GM18520 (cell line): ENCODE measurements around the gene SIAE.

Experiments used
- ATAC-seq: cut with Tn5 transposase; IDR thresholded peaks from one replicate; pipeline ENCODE4 v1.9.1; 2021; ENCODE audit not compliant: unreplicated experiment

SIAE gene, protein sequence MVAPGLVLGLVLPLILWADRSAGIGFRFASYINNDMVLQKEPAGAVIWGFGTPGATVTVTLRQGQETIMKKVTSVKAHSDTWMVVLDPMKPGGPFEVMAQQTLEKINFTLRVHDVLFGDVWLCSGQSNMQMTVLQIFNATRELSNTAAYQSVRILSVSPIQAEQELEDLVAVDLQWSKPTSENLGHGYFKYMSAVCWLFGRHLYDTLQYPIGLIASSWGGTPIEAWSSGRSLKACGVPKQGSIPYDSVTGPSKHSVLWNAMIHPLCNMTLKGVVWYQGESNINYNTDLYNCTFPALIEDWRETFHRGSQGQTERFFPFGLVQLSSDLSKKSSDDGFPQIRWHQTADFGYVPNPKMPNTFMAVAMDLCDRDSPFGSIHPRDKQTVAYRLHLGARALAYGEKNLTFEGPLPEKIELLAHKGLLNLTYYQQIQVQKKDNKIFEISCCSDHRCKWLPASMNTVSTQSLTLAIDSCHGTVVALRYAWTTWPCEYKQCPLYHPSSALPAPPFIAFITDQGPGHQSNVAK

GRCh38 chr11:124673333-124674167, at the start of gene SIAE, which contains the start of gene SPA17:
SIAE (minus strand) TSS chr11:124673739; CDS start chr11:124673708, 31 bp downstream.
SPA17 (plus strand) TSS chr11:124673904; CDS start chr11:124675265, 1,361 bp downstream.
- ATAC-seq = peak; percentile 68

- ATAC-seq = no peak
Observed at GRCh38 chr11:124722176-124722575, 48.6 kb upstream of the SIAE start.

GRCh38 chr11:124719534-124719933, 46.0 kb upstream of the SIAE start:
- no peak for ATAC-seq

GRCh38 chr11:124718801-124719200, 45.3 kb upstream of the SIAE start:
- no peak for ATAC-seq

GRCh38 chr11:124717786-124718651, 44.5 kb upstream of the SIAE start:
- ATAC-seq = no peak

GRCh38 chr11:124717421-124717785, 43.9 kb upstream of the SIAE start:
- ATAC-seq = no peak

DNA sequence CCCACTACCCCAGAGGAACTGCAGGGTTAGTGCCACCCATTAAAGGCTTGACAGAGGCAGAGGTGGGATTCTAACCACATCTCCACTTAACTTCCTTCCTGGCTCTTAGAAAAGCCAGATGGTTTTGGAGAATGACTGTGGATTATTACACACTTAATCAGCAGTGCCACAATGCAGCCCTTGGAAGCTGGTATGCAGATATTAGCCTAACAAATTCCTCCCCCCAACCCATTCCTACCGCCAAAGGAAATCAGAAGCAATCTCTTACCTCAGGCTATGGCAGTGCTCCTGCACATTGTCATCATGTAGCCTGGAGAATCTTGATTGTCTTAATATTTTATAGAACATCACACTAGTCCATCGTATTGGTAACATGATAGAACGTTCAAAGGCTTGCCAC, 43.1 kb upstream of the SIAE start:
- ATAC-seq = no peak

DNA sequence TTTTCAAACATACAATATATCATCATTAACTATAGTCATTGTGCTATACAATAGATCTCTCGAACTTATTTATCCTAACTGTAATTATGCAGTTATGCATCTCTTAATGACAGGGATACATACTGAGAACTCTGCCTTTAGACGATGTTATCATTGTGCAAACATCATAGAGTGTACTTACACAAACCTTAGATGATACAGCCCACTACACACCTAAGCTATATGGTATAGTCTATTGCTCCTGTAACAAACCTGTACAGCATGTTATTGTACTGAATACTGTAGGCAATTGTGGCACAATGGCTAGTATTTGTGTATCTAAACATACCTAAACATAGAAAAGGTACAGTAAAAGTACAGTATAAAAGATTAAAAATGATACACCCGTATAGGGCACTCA, 38.9 kb upstream of the SIAE start:
- ATAC-seq = no peak

- no peak for ATAC-seq
Observed at GRCh38 chr11:124707829-124708228, 34.3 kb upstream of the SIAE start.

DNA sequence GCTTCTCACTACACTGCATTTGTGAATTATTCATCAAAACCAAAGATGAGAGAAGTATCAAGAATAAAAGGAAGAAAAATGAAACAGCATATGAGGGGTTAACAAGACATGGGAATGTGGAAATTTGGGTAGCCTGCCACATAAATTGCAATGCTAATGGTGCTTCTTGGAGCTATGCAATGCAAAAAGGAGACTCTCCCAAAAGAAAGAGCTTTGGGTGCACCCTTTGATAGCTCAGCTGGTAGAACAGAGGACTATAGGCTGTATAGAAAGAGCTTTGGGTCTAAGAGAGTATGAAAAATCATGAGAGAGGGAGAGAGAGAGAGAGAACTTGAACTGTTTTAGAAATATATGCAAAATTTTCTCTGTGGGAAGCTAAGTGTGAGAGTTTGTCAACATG, 26.5 kb upstream of the SIAE start:
- no peak for ATAC-seq

- no peak for ATAC-seq
Observed at GRCh38 chr11:124699547-124699946, 26.0 kb upstream of the SIAE start.

DNA sequence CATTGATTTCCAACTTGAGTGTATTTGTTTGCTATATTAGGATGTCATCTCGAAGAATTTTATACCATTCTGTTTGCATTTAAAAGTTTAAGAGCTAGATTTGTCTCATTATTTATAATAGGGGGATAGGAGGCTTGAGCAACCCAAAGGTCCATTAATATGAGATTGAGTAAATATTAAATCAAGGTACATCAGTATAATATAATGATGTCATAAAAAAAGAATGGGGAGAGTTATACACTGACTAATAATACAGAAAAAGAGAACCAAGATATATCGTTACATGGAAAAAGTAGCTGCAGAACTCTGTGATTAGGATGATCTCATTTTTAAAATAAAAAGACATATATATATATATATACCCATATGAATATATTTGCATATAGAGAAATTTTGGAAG, 19.6 kb upstream of the SIAE start:
- no peak for ATAC-seq

GRCh38 chr11:124682443-124682842, 8.9 kb upstream of the SIAE start:
- ATAC-seq = no peak

DNA sequence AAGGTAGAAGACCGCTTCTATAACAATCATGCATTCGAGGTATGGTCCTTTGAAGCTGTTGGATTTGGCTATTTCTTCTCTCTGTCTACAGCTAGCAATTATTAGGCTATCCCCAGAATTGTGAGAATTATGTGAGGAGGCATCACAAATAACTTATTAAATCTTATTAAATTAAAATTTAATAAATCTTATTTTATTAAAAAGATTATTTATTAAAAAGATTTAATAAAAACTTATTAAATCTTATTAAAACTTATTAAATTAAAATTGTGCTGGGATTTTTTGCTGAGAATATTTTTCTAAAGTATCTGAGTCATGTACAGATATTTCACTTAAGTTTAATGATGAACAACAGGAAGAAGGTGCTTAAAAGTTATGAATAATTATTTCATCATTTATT, 7.9 kb upstream of the SIAE start:
- no peak for ATAC-seq

GRCh38 chr11:124678416-124678815, 4.9 kb upstream of the SIAE start:
- ATAC-seq = no peak

DNA sequence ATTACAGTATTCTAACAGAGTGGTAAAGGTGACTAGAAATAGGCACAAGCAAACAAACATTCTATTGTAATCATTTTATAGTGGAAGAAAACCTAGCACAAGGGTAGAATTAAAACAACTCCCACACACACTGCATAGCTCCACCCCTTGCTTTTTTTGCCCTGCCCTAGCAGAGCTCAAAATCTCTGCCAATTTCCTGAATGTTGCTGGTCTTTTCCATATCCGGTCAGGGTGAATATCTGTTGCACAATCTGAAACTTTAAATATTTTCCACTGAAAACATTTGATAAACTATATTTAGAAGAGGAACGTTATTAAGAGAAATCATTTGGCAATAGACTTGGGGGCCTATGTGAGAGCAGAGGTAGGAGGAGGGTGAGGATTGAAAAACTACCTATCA, 2.8 kb upstream of the SIAE start:
- no peak for ATAC-seq

GRCh38 chr11:124674571-124674970, 1.0 kb upstream of the SIAE start:
- ATAC-seq = no peak

DNA sequence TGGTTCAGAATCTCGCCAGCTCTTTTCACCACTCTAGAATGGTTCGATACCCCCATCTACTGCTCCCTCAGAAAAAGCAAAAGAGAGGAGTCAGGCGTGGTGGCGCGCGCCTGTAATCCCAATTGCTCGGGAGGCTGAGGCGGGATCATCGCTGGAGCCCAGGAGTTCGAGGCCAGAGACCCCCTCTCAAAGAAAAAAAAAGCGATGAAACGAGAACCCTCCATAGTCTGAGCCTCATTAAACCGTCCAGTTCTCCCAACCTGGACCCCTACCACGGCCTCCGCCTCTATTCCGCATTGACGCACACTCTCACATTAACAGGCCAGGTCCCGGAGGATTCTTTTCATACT, 604 bp upstream of the SIAE start:
- ATAC-seq = no peak

- no peak for ATAC-seq
Observed at GRCh38 chr11:124672536-124673215, 863 bp downstream of the SIAE start.

DNA sequence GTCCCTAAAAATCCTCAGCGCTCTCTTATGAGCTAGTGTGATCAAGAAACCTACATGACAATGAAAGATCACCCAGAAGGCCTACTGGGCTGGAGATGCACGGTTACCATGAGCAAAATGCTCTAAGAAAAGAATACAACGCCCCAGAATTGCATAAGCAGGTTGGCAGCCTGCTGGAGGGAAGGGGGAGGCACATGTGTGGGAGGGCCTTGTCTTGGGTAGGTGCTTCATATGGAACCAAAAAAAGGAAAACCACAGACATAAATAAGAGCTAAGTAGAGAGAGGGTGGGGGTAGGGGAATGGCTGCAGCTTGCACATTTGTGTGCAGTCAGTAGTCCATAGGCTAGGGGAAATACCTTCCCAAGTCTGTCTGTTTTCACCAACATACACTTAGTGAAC, 2.8 kb downstream of the SIAE start:
- no peak for ATAC-seq
